ENCODE data around the gene OTUD4.
"Not testable (repeated sequence)": the region's sequence is repeated elsewhere in the genome, so short reads cannot be mapped to it uniquely, and the experiment has no call there.

Gene OTUD4

GRCh38 chr4:145179281-145179860 lies 1.0 kb downstream of the OTUD4 start:
- peak; percentile 57 for DNase-seq

GRCh38 chr4:145178740-145179280 lies 1.6 kb downstream of the OTUD4 start:
- DNase-seq: peak; percentile 7

GRCh38 chr4:145177906-145178538 lies 2.4 kb downstream of the OTUD4 start:
- peak; percentile 10 for DNase-seq

GRCh38 chr4:145177511-145177905 lies 2.9 kb downstream of the OTUD4 start:
- no peak for DNase-seq

GRCh38 chr4:145176641-145177432 lies 3.6 kb downstream of the OTUD4 start:
- DNase-seq: peak; percentile 2

- no peak for DNase-seq
These were observed 8.5 kb downstream of the OTUD4 start for GRCh38 chr4:145171911-145172310.

- no peak for DNase-seq
These were observed 10.2 kb downstream of the OTUD4 start for GRCh38 chr4:145170223-145170622.

- DNase-seq: no peak
These were observed 11.7 kb downstream of the OTUD4 start for GRCh38 chr4:145168581-145169187.

- no peak for DNase-seq
These were observed 12.5 kb downstream of the OTUD4 start for GRCh38 chr4:145167887-145168286.

GRCh38 chr4:145161549-145161948 lies 18.8 kb downstream of the OTUD4 start:
- DNase-seq: no peak

GRCh38 chr4:145156986-145157385 lies 23.4 kb downstream of the OTUD4 start:
- DNase-seq: no peak

- DNase-seq: no peak
These were observed 25.0 kb downstream of the OTUD4 start for GRCh38 chr4:145155268-145155870.

- peak; percentile 4 for DNase-seq
These were observed 25.8 kb downstream of the OTUD4 start for GRCh38 chr4:145154573-145154972.

- no peak for DNase-seq
These were observed 26.5 kb downstream of the OTUD4 start for GRCh38 chr4:145153904-145154298.

- DNase-seq: no peak
These were observed 27.0 kb downstream of the OTUD4 start for GRCh38 chr4:145153181-145153903.

GRCh38 chr4:145148980-145149379 lies 31.4 kb downstream of the OTUD4 start:
- DNase-seq: no peak

GRCh38 chr4:145136219-145136618 lies 44.2 kb downstream of the OTUD4 start:
- DNase-seq: not testable (repeated sequence)

GRCh38 chr4:145132511-145133098 lies 47.8 kb downstream of the OTUD4 start:
- DNase-seq: peak; percentile 1

GRCh38 chr4:145131848-145132247 lies 48.5 kb downstream of the OTUD4 start:
- DNase-seq: no peak

GRCh38 chr4:145130788-145131399 lies 49.5 kb downstream of the OTUD4 start:
- no peak for DNase-seq

- no peak for DNase-seq
These were observed 50.3 kb downstream of the OTUD4 start for GRCh38 chr4:145130130-145130529.

Measured in NCI-H69 (cell line).